ENCODE measurements around the gene RBM19.

RBM19 gene

GRCh38 chr12:113955109-113955970 lies 10.8 kb downstream of the RBM19 start:
- DNase-seq, result peak; percentile 76

DNA sequence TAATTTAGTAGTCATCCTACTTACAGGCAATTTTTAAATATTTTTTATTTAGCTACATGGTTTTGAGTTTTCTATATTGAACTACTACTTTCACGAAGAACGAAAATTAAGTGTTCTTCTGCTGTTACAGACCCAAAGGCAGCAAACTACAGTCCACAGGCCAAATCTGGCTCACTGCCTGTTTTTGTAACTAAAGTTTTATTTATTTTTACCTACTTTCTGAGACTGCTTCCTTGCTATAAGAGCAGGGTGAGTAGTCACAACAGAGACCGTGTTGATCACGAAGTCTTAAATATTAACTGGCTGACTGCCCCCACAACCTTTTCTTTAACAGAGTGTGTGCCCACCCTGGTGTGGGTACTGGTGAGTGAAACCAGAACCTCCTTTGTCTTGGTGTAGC lies 11.6 kb downstream of the RBM19 start:
- DNase-seq, result no peak

DNA sequence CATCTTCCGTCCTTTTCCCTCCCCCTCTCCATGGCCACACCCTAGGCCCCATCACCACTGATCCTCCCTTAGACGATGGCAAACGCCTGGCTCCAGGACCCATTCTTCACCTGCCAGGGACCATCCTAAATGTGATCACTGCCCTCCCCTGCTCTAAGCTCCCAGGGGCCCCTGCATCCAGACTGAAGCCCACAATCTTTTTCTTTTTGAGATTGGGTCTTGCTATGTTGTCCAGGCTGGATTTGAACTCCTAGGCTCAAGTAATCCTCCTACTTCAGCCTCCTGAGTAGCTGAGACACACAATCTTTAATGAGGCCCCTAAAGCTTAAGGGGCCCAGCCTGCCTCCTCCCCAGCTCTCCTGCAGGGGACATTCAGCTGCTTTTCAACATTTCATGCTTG lies 15.3 kb downstream of the RBM19 start:
- no peak for DNase-seq

DNA sequence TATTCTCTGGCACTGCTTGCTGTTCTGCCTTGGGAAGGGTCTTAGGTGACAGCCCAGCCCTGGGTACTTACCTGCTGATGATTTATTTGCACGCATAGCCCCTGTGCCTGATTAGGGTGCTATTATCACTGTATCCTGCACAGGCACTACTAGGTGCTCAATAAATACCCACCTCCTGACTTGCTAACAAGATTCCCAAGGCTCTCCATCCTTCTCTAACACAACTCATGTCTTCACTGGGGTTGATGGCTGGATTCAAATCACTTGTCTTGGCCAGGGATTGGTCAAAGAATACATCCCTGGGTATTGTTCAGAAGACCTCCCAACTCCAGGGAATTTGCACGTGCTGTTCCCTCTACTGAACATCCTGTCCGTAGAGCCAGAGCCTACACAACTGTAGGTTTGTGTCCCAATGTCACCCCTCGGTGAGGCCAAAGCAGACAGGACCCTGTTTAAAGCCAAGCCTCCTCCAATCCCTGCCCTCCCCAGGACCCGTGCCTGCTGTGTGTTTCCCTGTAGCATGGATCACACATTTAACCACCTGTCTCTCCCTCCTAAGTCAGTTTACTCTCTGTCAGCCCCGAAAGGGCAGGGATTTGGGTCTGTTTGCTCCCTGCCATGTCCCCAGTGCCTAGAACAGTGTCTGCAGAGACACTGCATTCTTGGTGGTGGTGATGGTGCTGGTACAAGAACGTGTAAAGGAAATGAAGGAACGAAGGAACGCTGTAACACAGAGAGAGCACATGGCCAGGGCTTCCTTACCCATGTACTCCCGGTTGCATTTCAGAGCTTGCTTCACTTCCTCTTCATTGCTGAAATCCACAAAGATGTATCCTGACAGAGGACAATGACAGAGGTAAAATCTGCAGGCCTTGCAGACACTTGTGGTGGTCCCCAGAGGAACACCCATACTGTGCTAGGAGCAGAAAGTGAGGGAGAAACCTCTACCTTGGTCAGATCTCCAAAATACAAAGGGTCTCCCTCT lies 16.5 kb downstream of the RBM19 start:
- no peak for DNase-seq

- DNase-seq, result no peak
Measured at GRCh38 chr12:113948151-113948914, 17.8 kb downstream of the RBM19 start.

GRCh38 chr12:113946175-113946574 lies 19.9 kb downstream of the RBM19 start:
- no peak for DNase-seq

GRCh38 chr12:113945174-113946173 lies 20.7 kb downstream of the RBM19 start:
- no peak for DNase-seq

DNA sequence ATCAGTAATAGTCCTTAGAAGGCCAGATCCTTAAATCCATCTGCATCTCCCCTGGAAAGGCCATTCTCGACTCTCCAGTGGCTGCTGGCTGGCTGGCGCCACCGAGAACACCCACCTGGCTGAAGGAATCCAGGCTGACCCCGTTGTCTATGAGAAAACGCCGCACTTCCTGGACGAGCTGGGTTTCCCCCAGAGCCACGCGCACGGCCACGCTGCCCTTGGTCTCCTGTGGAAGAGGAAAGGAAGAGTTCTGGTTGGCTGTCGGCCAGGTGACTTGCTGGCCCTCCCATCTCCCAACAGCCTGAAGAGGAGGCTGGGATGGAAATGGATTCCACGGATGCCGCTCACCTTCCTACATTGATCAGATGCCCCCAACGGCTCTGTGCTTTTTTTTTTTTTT lies 23.9 kb downstream of the RBM19 start:
- DNase-seq, result no peak

DNA sequence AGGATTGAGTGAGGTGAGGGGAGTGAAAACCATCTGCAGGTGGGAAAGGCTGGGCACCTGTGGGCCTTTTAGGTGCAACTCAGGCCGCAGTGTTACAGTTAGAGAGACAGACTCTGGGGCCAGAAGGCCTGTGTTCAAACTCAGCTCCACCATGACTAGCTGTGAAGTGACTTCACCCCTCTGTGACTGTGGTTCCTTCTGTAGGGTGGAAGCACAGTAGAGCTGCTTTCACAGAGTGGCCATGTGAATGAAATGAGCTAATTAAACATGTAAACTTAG lies 25.0 kb downstream of the RBM19 start:
- no peak for DNase-seq

GRCh38 chr12:113940357-113941207 lies 25.5 kb downstream of the RBM19 start:
- DNase-seq, result no peak

- DNase-seq, result no peak
Measured at GRCh38 chr12:113939867-113940266, 26.3 kb downstream of the RBM19 start.

- DNase-seq, result no peak
Measured at GRCh38 chr12:113938471-113938870, 27.7 kb downstream of the RBM19 start.

- DNase-seq, result no peak
Measured at GRCh38 chr12:113936460-113936859, 29.7 kb downstream of the RBM19 start.

GRCh38 chr12:113935459-113935858 lies 30.7 kb downstream of the RBM19 start:
- DNase-seq, result no peak

DNA sequence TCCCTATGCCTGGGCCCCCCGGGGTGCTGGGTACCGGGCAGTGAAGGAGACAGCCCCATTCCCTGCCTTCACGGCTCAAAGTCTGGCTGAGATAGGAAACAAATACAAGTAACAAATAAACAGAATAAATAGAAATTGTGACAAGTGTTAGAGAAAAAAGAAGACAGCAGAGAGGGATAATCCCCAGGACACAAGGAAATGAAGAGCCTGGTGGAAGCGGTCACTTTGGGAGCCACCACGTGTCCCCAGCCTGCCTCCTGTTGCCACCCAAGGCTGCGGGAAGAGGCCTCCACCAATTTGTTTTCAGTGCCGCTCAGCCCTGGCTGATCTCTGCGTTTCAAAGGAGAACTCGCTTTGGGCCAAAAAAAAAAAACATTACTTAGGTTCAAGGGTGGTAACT lies 31.2 kb downstream of the RBM19 start:
- DNase-seq, result no peak

DNA sequence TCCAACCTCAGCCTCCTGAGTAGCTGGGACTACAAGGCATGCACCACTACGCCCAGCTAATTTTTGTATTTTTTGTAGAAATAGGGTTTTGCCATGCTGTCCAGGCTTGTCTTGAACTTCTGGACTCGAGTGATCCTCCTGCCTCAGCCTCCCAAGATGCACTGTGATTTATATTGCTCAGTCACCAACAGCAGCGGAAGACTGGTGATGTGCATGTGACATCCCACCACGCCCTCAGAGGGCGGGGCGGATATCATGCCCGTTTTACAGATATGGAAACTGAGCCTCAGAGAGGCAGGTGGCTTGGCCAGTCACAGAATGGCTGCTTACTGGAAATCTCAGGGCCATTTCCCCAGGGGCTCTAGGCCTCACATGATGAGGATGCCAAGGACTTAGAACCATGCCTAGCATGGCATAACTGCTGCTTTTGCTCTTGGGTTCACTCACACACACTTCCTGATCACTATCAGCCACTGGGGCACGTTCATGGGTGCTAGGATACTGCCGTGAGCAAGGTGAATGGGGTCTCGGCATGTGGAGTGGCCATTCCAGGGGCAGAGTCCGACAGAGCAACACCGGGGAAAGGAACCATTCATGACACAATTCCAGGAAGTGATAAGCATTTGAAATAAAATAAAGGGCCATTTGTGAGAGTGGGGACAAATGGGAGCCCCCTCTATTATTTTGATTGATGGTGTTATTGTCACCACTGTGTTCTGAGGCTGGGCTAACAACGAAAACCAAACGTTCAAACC lies 31.9 kb downstream of the RBM19 start:
- no peak for DNase-seq

GRCh38 chr12:113933201-113933786 lies 32.8 kb downstream of the RBM19 start:
- no peak for DNase-seq

- no peak for DNase-seq
Measured at GRCh38 chr12:113932381-113933196, 33.5 kb downstream of the RBM19 start.

DNA sequence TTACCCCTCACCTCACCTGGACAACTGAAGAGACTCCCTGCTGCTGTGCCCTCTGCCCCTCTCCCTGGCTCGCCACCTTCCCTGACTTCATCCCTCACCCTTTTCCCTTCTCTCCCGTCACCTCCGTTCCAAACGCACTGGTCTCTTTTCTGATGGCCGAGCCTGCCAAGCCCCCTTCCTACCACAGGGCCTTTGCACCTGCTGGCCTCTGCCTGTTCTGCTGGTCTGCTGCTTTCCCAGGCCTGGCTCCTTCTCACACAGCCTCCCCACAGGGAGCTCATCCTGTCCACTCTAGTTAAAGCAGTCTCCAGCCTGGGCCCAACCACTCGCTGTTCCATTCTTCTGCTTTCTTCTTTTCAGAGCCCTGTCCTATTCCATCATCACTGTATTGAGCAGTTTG lies 34.6 kb downstream of the RBM19 start:
- no peak for DNase-seq

All from DMS53 (cell line).